Measurements from ENCODE around the gene XBP1. TPM values are rescaled to one million over a fixed set of nuclear protein-coding genes. Genes with fewer than 3 reads are reported as not detected.
"Not testable (repeated sequence)": the region's sequence is repeated elsewhere in the genome, so short reads cannot be mapped to it uniquely, and the experiment has no call there.

Gene XBP1
- 100 to 1,000 TPM; 116 to 169 (median 136) TPM for polyA plus RNA-seq (ENCODE audit: insufficient read length in 4 of 4)

DNA sequence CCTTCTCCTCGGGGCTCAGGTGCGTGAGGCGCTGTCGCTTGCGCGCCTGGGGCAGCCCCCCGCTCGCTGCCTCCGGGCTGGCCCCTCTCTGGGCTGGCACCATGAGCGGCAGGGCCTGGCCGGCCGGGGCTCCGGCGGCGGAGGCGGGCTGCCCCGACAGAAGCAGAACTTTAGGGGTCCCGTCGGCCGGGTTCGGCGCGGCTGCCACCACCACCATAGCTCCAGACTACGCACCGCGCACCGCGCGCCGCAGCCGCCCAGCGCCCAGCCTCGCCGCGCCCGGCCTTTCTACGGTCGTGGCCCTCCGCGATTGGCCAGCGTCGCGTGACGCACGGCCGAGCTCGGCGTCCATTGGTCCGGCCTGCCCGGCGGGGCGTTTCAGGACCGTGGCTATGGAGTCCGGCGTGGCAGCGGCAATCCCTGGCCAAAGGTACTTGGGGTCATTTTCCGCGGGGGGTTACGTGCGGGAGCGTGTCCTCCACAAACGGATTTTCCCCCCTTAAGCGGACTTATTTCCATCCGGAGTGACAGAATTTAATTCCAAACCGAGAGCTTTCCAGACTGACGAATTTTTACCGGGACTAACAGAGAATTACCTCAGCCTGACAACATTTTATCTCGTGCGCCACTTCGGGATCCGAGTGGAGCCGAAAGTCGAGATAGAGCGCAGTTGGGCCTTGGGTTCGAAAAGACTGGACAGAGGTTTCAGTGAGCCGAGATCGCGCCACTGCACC lies at the start of gene XBP1:
XBP1 (minus strand) TSS at position 262 of the 734 bp plus-strand sequence.
- peak; percentile 89 to 92 (median 90) for DNase-seq (ENCODE audit: low read depth in 4 of 4, low spot score in 3 of 4)

DNA sequence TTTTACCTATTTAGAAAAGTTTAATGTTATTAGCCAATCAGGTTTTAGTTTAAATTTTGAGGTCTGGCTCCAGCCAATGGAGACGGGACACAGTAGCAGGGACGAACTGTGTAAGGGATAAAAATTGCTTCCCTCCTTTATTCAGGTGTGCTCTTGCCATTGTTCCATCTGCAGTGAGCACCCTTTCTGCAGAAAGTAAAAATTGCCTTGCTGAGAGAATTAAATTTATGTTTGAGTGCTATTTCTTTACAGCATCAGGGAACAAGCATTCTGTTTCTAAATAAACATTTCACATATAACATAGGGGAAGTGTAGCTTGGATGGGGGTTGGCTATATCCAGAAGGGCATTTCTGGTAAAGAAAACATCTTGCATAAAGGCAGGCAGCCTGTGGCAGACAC lies 46.6 kb upstream of the XBP1 start:
- no peak for DNase-seq (ENCODE audit: low read depth in 4 of 4, low spot score in 3 of 4)

DNA sequence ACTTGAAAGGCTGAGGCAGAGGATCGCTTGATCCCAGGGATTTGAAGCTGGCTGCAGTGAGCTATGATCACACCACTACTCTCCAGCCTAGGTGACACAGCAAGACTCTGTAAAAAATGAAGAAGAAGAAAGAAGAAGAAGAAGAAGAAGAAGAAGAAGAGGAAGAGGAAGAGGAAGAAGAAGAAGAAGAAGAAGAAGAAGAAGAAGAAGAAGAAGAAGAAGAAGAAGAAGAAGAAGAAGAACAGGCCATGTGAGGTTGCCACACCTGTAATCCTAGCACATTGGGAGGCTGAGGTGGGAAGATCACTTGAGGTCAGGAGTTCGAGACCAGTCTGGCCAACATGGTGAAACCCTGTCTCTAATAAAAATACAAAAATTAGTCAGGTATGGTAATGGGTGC lies 43.9 kb upstream of the XBP1 start:
- DNase-seq (ENCODE audit: low read depth in 4 of 4, low spot score in 3 of 4) = not testable (repeated sequence)

DNA sequence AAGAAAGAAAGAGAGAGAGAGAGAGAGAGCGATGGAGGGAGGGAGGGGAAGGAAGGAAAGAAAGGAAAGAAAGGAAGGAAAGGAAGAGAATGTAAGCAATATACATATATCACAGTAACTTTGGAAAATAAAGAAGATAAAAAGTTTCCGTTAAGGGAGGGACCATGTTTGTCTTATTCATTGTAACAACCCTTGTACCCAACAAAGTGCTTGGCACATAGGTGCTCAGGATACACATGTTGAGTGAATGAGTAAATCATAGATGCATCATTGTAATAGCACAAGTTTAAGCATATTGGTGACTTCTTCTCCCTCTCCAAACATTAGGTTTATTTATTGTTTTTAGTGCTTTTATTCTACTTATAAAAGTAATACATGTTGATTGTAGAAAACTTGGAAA lies 43.3 kb upstream of the XBP1 start:
- no peak for DNase-seq (ENCODE audit: low read depth in 4 of 4, low spot score in 3 of 4)

- no peak for DNase-seq (ENCODE audit: low read depth in 4 of 4, low spot score in 3 of 4)
These were observed 40.7 kb upstream of the XBP1 start for GRCh38 chr22:28841111-28841510.

- DNase-seq (ENCODE audit: low read depth in 4 of 4, low spot score in 3 of 4) = no peak
These were observed 38.6 kb upstream of the XBP1 start for GRCh38 chr22:28838971-28839370.

DNA sequence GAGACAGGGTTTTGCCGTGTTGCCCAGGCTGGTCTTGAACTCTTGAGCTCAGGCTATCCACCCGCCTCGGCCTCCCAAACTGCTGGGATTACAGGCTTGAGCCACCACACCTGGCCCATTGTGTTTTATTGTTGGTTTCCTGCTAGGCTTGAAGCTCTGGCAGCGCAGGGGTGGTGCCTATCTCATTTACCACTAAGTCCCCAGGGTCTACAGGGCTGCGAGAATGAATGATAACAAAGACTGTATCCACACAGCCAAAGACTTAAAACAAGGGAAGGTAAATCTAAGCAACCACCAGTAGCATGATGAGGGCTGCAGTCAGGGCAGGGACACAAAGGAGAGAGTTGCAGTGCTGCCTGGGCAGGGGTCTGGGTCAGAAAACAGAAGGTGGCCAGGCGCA lies 37.3 kb upstream of the XBP1 start:
- no peak for DNase-seq (ENCODE audit: low read depth in 4 of 4, low spot score in 3 of 4)

DNA sequence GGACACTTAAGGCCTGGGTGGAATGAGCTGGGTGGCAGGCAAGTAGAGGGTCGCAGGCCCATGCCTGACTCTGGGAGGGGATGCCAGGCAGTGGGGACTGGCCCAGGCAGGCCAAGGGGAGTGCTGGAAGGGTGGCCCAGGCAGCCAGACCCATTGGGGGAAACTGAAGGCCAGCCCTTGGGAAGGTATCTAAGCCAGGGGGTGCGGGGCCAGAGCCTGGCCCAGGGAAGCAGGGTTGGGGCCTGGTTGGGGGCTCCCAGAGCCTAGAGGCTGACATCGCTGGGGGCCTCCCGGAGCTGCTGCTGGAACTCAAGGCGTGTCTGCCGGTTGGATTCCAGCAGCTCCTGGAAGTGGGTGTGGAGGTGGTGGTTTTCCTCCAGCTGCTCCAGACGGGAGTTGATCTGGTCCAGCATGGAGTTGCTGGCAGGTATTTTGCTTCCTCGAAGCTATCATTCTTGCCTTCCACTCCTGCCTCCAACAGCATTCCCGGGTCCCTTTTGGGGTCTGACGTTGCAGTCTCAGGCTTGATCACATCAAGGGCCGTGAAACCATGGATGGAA lies 35.3 kb upstream of the XBP1 start:
- no peak for DNase-seq (ENCODE audit: low read depth in 4 of 4, low spot score in 3 of 4)

DNA sequence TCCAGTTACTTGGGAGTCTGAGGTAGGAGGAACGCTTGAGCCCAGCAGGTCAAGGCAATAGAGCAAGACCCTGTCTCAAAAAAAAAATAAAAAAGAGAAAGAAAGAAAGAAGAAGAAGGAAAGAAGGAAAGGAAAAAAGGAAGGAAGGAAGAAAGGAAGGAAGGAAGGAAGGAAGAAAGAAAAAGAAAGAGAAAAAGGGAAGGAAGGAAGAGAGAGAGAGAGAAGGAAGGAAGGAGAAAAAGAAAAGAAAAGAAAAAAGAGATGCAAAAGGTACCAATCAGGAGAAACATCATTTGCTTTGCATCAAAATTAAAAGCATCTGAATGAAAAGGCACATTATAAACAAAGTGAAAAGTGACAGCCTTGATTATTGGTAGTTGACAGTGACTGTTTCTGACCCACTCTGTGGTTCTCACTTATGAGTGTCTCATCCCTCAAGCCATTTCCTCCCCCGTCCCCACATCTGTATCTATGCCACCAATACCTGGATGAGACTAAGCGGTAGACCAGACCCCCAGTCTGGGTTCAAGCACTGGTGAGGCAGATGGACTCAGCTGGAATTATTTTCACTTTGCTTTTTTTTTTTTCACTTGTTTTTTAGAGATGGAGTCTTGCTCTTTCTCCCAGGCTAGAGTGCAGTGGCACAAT lies 33.0 kb upstream of the XBP1 start:
- no peak for DNase-seq (ENCODE audit: low read depth in 4 of 4, low spot score in 3 of 4)

DNA sequence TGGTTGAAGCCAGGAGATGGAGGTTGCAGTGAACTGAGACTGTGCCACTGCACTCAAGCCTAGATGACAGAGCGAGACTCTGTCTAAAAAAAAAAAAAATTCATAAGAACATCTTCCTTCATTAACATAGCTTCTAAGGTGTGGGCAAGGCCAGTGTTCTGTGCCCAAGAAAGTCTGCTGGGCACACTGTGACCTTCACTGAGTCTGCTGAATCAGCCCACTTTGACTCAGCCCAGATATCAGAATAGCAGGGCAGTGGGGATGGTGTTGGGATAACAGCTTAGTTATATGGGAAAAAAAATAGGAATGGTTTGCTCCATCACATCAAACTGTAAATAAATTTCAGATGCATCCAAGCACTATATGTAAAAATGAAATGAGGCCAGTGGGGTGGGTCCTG lies 32.4 kb upstream of the XBP1 start:
- no peak for DNase-seq (ENCODE audit: low read depth in 4 of 4, low spot score in 3 of 4)

DNA sequence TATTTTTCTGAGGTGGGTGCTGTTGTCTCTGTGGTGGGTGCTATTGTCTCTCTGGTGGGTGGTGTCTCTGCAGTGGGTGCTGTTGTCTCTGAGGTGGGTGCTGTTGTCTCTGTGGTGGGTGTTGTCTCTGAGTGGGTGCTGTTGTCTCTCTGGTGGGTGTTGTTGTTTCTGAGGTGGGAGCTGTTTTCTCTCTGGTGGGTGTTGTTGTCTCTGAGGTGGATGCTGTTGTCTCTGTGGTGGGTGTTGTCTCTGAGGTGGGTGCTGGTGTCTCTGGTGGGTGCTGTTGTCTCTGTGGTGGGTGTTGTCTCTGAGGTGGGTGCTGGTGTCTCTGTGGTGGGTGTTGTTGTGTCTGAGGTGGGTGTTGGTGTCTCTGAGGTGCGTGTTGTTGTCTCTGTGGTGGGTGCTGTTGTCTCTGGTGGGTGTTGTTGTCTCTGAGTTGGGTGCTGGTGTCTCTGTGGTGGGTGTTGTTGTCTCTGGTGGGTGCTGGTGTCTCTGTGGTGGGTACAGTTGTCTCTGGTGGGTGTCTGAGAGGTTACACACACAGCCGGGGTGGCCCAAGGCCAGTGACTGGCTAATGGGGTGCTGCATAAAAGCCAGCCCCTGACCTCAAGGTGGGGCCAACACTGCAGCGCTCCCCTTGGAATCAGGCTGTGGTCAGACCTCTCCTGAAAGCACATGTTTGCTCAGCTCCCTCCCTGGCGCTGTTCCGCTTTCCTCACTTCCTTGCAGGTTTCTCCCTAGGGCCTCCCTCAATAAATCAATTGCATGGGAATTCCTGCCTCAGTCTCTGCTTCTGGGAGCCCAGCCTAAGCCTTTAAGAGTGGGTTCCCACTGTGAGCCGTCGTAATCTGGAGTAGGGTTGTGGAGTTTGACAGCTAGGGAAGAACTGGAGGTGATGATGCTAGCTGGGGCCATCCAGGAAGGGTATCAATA lies 31.0 kb upstream of the XBP1 start:
- no peak for DNase-seq (ENCODE audit: low read depth in 4 of 4, low spot score in 3 of 4)

GRCh38 chr22:28830441-28830840 lies 30.1 kb upstream of the XBP1 start:
- no peak for DNase-seq (ENCODE audit: low read depth in 4 of 4, low spot score in 3 of 4)

DNA sequence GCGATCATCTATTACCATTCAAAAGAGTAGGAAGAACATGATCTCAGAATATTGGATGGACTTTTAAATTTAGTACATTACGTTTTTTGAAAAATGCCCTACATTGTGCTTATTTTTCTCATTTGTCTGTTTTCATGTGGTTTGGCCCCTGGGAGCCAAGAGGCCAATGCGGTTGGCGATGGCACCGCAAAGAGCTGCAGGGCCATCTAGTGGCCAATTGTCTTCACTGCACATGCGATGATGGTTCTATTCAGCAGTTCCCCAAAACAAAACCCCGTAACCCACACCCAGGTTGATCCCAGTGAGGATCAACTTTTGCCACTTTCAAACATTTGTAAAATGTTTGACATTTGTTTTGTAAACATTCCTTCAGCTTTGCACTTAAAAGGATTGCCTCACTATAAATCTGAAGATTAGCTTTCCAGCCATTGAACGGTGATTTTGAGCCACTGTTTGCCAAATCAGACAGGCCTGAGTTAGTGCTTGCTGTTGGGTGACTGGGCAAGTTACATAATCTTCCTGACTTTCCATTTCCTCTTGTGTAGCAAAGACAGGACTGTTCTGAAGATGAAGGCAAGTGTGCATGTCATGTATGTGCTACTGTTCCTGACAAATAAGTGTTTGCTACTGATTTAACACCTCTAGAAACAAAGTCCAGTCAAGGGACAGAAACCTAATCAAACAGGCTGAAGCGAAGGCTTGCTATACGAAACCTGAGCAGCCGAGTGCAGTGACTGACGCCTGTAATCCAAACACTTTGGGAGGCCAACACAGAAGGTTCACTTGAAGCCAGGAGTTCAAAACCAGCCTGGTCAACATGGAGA lies 29.2 kb upstream of the XBP1 start:
- DNase-seq (ENCODE audit: low read depth in 4 of 4, low spot score in 3 of 4) = peak in 2 of 4 donors; percentile 54 to 66

DNA sequence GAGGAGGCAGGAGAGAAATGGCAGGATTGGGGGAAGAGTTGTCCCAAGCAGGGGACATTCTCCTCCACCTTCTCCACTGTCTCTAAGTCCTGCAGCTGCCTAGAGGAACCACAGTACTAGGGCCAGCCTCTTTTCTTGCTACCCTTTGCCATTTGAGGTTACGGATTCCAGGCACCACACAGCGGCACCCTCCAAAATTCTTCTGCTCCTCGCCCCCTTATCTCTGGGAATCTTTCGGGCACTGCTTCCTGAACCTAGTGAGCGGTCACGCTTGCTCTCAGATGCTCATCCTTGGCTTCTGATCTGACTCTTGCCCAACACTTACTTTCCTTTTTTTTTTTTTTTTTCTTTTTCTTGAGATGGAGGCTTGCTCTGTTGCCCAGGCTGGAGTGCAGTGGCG lies 26.6 kb upstream of the XBP1 start:
- DNase-seq (ENCODE audit: low read depth in 4 of 4, low spot score in 3 of 4) = no peak

DNA sequence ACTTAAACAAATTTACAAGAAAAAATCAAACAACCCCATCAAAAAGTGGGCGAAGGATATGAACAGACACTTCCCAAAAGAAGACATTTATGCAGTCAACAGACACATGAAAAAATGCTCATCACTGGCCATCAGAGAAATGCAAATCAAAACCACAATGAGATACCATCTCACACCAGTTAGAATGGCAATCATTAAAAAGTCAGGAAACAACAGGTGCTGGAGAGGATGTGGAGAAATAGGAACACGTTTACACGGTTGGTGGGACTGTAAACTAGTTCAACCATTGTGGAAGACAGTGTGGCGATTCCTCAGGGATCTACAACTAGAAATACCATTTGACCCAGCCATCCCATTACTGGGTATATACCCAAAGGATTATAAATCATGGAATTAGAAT lies 26.1 kb upstream of the XBP1 start:
- not testable (repeated sequence) for DNase-seq (ENCODE audit: low read depth in 4 of 4, low spot score in 3 of 4)

DNA sequence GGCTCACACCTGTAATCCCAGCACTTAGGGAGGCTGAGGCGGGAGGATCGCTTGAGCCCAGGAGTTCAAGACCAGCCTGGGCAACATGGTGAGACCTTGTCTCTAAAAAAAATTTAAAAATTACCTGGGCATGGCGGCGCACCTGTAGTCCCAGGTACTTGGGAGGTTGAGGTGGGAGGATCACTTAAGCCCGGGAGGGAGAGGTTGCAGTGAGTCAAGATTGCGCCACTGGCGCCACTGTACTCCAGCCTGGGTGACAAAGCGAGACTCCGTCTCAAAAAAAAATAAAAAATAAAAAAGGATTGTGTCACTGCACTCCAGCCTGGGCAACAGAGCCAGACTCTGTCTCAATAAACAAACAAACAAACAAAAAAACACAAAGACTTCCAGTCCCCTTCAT lies 24.1 kb upstream of the XBP1 start:
- not testable (repeated sequence) for DNase-seq (ENCODE audit: low read depth in 4 of 4, low spot score in 3 of 4)

DNA sequence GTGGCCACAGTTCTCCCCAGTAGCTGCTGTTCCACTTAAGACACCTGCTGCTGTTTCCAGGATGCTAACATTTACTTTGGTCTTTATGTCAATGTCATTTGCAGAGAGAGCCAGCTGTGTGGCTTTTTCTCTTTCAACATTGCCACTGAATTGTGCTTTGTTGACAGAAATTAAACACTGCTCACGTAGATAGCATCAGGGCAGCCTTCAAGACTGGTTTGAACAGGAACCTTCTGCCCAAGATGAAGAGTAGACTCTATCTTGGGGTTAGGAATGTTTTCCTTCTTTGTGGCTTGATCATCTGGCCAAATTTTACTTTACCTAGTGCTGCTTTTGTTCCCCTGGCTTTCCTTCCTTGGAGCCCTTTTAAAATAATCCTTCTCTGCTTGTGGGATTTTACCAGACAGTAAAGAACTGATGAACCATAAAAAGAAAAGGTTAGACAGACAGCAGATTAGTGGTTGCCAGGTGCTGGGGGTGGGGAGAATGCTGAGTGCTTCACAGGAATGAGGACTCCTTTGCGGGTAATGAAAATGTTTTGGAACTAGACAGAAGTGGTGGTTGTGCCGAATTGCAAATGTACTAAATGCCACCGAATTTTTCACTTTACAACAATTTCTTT lies 22.7 kb upstream of the XBP1 start:
- no peak for DNase-seq (ENCODE audit: low read depth in 4 of 4, low spot score in 3 of 4)

DNA sequence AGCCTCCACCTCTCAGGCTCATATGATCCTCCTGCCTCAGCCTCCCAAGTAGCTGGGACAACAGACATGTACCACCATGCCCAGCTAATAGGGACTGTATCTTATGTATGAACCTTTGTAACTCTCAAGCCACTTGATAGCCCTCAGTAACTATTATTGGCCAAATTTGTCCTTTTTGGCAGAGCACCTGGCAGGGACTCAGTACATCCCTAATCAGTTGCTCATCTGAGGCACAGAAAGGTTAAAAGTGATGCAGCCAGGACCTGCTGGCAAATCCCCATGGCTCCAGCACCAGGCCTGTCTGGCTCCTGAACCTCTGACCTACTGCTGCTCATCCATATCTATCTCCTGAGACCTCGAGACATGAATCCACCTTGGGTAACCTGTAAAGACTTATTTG lies 21.1 kb upstream of the XBP1 start:
- no peak for DNase-seq (ENCODE audit: low read depth in 4 of 4, low spot score in 3 of 4)

DNA sequence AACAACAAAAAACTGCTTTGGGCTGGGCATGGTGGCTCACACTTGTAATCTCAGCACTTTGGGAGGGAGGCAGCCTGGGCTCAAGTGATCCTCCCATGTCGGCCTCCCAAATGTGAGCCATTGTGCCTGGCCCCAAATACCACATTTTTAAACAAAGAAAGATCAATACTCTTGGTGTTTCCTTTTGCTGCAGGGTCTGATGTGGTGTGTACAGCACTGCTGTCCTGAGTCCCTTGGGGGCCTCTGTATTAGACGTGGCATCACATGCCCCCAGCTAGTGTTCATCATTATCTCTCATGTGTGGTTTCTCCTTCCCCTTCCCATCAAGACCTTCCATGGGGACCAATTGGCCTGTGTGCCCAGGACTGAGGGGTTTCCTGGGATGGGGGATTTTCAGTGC lies 20.5 kb upstream of the XBP1 start:
- DNase-seq (ENCODE audit: low read depth in 4 of 4, low spot score in 3 of 4) = no peak
